Spleen (tissue), 11 donors: ENCODE measurements around the gene KDM6B. TPM values are rescaled to one million over a fixed set of nuclear protein-coding genes. Genes with fewer than 3 reads are reported as not detected.

Source experiments
- DNase-seq: peaks from one replicate; pipeline ENCODE4 v3.0.0-alpha.2; 2020
- H3K27ac ChIP-seq, 8 donors: fragments of 200-600 bp; sonication (generic) in 7 of 8; 1 replicate in 4 of 8; 2 replicates in 4 of 8; pipeline versions ENCODE4 v1.5.0 to v1.8.0; 2016 to 2021; ENCODE audit warnings: inconsistent platforms in 4 of 8, mild to moderate bottlenecking in 4 of 8, moderate library complexity in 1 of 8
- H3K27me3 ChIP-seq, 7 donors: fragments of 200-600 bp; sonication (generic) in 6 of 7; replicated peaks in 1 of 7; 1 replicate in 4 of 7; 2 replicates in 3 of 7; pipeline versions ENCODE4 v1.5.0 to v1.8.0; 2016 to 2021; ENCODE audit warnings: inconsistent platforms in 3 of 7, mild to moderate bottlenecking in 1 of 7
- H3K36me3 ChIP-seq, 6 donors: fragments of 200-600 bp; sonication (generic) in 5 of 6; 1 replicate in 4 of 6; 2 replicates in 2 of 6; pipeline versions ENCODE4 v1.5.0 to v1.8.0; 2016 to 2021; ENCODE audit warnings: inconsistent platforms in 2 of 6
- H3K4me1 ChIP-seq, 6 donors: fragments of 200-600 bp; sonication (generic) in 5 of 6; 1 replicate in 3 of 6; 2 replicates in 3 of 6; pipeline versions ENCODE4 v1.5.0 to v1.8.0; 2016 to 2021; ENCODE audit warnings: inconsistent platforms in 3 of 6
- H3K4me3 ChIP-seq, 8 donors: fragments of 200-600 bp; sonication (generic) in 7 of 8; 1 replicate in 4 of 8; 2 replicates in 4 of 8; pipeline versions ENCODE4 v1.5.0 to v1.8.0; 2016 to 2021; ENCODE audit warnings: inconsistent platforms in 4 of 8, mild to moderate bottlenecking in 4 of 8, moderate library complexity in 2 of 8
- H3K9me3 ChIP-seq, 8 donors: fragments of 200-600 bp; sonication (generic) in 7 of 8; 1 replicate in 4 of 8; 2 replicates in 4 of 8; pipeline versions ENCODE4 v1.5.0 to v1.8.0; 2016 to 2021; ENCODE audit warnings: inconsistent platforms in 4 of 8
- POLR2A ChIP-seq, 3 donors: fragments of 450-650 bp; IDR thresholded peaks; one replicate each; pipeline ENCODE4 v1.5.1; 2017; ENCODE audit warnings: antibody characterized with exemption in 3 of 3, mild to moderate bottlenecking in 1 of 3
- POLR2AphosphoS5 ChIP-seq, 3 donors: sonication (generic); formaldehyde crosslinking; IDR thresholded peaks; one replicate each; pipeline ENCODE4 v1.5.1; 2017; ENCODE audit warnings: antibody characterized with exemption in 3 of 3
- WGBS, 5 donors: extraction: QIAGEN DNeasy Blood & Tissue Kit in 3 of 5; methylation state at CpG; one replicate each; pipeline versions ENCODE4 v1.1.5 to v1.1.7; 2013 to 2018; 5-methylcytosine and 5-hydroxymethylcytosine counted together
- intact Hi-C: fragments of 100-400 bp; cut with DNase I; formaldehyde crosslinking; loops from one replicate; pipeline ENCODE4 v1.15.0; 2023; ENCODE audit warnings: low total_unique reads
- polyA plus RNA-seq, 3 donors: library from polyadenylated mRNA; stranded (reverse); fragments of 200-250 nt; gene quantifications; one replicate each; pipeline ENCODE4 v1.2.1, GENCODE V29; 2013
- total RNA-seq, 7 donors: library from RNA; depleted of rRNA in 3 of 7; stranded (reverse); fragments of >200 nt in 3 of 7; fragmentation: NEBNext Ultra II Directional in 4 of 7; extraction: Animal tissue kit (Norgen Biotek cat#: 25700) in 4 of 7; gene quantifications; one replicate each; pipeline versions ENCODE4 v1.1.0 to v1.2.1, GENCODE V29; 2016 to 2021
- TF ChIP-seq, protein P1 (sequence below), 11 experiments: fragments of 200-600 bp in 7 of 11; fragments of 450-650 bp in 4 of 11; sonication (generic) in 4 of 11; IDR thresholded peaks in 8 of 11; conservative IDR thresholded peaks in 3 of 11; 1 replicate in 7 of 11; 2 replicates in 4 of 11; pipeline versions ENCODE4 v1.4.0 to v1.8.0; 2016 to 2021; ENCODE audit warnings: antibody characterized with exemption in 11 of 11, inconsistent platforms in 4 of 11, mild to moderate bottlenecking in 1 of 11
- donor health status: healthy with polysubstance abuse.
- donor health status: DM: no; HTN: no; CAD: no; lungs with moderate emphysema.
- donor health status: DM: no; HTN: no; CAD: no.
- donor health status: Bipolar disorder and iron deficiency.
- donor health status: healthy.
- donor health status: DM: no; HTN: no; CAD: no.
- donor health status: DM: yes; HTN: yes; CAD: no.

KDM6B gene
- total and polyA plus RNA-seq, 10 donors: 2.9 to 110 (median 48.8) TPM

- DNase-seq: no peak
- TF ChIP-seq, protein P1, sequence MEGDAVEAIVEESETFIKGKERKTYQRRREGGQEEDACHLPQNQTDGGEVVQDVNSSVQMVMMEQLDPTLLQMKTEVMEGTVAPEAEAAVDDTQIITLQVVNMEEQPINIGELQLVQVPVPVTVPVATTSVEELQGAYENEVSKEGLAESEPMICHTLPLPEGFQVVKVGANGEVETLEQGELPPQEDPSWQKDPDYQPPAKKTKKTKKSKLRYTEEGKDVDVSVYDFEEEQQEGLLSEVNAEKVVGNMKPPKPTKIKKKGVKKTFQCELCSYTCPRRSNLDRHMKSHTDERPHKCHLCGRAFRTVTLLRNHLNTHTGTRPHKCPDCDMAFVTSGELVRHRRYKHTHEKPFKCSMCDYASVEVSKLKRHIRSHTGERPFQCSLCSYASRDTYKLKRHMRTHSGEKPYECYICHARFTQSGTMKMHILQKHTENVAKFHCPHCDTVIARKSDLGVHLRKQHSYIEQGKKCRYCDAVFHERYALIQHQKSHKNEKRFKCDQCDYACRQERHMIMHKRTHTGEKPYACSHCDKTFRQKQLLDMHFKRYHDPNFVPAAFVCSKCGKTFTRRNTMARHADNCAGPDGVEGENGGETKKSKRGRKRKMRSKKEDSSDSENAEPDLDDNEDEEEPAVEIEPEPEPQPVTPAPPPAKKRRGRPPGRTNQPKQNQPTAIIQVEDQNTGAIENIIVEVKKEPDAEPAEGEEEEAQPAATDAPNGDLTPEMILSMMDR (IDR thresholded peaks at IDR 0.05 in 8 of 11, conservative IDR thresholded peaks at IDR 0.05 in 3 of 11): no peak
- TF ChIP-seq POLR2AphosphoS5 (IDR thresholded peaks at IDR 0.05) (no peak), POLR2A (IDR thresholded peaks at IDR 0.05) (no peak)
- 81 to 91% (median 84%) methylated on average over 16 to 20 of the region's 20 CpGs for WGBS, 5 donors
- H3K4me1 ChIP-seq: peaks cover 30 to 94% (median 48%) of the 10 kb centered on the region in 6 donors
- intact Hi-C loops: no loop called here
- no peaks in the 10 kb centered on the region for H3K9me3 ChIP-seq
- peaks cover 3 to 89% (median 67%) of the 10 kb centered on the region in 6 donors for H3K36me3 ChIP-seq
- H3K27ac ChIP-seq: peak overlapping the region in 7 of 8 donors; percentile 0 to 79 (median 59)
- H3K27me3 ChIP-seq: no peaks in the 10 kb centered on the region
- H3K4me3 ChIP-seq: peak overlapping the region in 1 of 8 donors; percentile 67
Observed at GRCh38 chr17:7852262-7852670, 18.2 kb downstream of the KDM6B start.

DNA sequence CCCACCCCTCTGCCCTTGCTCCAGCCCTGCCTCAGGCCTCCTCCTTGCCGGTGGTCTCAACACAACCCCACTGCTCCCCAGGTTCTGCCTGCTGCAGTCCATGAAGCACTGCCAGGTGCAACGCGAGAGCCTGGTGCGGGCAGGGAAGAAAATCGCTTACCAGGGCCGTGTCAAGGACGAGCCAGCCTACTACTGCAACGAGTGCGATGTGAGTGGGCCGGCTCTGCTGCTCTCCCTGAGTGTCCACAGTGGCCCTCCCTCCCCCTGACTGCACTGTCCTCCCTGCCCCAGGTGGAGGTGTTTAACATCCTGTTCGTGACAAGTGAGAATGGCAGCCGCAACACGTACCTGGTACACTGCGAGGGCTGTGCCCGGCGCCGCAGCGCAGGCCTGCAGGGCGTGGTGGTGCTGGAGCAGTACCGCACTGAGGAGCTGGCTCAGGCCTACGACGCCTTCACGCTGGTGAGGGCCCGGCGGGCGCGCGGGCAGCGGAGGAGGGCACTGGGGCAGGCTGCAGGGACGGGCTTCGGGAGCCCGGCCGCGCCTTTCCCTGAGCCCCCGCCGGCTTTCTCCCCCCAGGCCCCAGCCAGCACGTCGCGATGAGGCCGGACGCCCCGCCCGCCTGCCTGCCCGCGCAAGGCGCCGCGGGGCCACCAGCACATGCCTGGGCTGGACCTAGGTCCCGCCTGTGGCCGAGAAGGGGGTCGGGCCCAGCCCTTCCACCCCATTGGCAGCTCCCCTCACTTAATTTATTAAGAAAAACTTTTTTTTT is 19.1 kb downstream of the KDM6B start:
- Histone ChIP-seq H3K4me3 (no peak overlapping the region), H3K36me3 (peaks cover 3 to 81% (median 60%) of the 10 kb centered on the region in 6 donors), H3K4me1 (peaks cover 30 to 92% (median 51%) of the 10 kb centered on the region in 6 donors), H3K27ac (peak overlapping the region in 3 of 8 donors; percentile 38 to 67 (median 61)), H3K9me3 (no peaks in the 10 kb centered on the region), H3K27me3 (no peaks in the 10 kb centered on the region)
- 89 to 94% (median 91%) methylated on average over 31 to 51 of the region's 51 CpGs for WGBS, 5 donors
- DNase-seq: peak; percentile 85
- TF ChIP-seq POLR2A (IDR thresholded peaks at IDR 0.05): no peak
- TF ChIP-seq, protein P1 (IDR thresholded peaks at IDR 0.05 in 8 of 11, conservative IDR thresholded peaks at IDR 0.05 in 3 of 11): peak in 1 of 11 experiments; percentile 7
- TF ChIP-seq POLR2AphosphoS5 (IDR thresholded peaks at IDR 0.05): peak; percentile 26 to 72 (median 41)
- intact Hi-C loops: no loop called here

- Histone ChIP-seq H3K36me3 (peaks cover 3 to 75% (median 55%) of the 10 kb centered on the region in 6 donors), H3K4me1 (peaks cover 35 to 95% (median 56%) of the 10 kb centered on the region in 6 donors), H3K9me3 (no peaks in the 10 kb centered on the region), H3K4me3 (no peak overlapping the region), H3K27ac (peak overlapping the region in 1 of 8 donors; percentile 99), H3K27me3 (no peaks in the 10 kb centered on the region)
- TF ChIP-seq POLR2AphosphoS5 (IDR thresholded peaks at IDR 0.05): no peak
- TF ChIP-seq, protein P1 (IDR thresholded peaks at IDR 0.05 in 8 of 11, conservative IDR thresholded peaks at IDR 0.05 in 3 of 11): no peak
- TF ChIP-seq POLR2A (IDR thresholded peaks at IDR 0.05): no peak
- WGBS, 5 donors: 86 to 94% (median 89%) methylated on average over 21 of the region's 21 CpGs
- intact Hi-C loops: no loop called here
- DNase-seq: peak; percentile 75
Observed at GRCh38 chr17:7853691-7854038, 19.6 kb downstream of the KDM6B start.

DNA sequence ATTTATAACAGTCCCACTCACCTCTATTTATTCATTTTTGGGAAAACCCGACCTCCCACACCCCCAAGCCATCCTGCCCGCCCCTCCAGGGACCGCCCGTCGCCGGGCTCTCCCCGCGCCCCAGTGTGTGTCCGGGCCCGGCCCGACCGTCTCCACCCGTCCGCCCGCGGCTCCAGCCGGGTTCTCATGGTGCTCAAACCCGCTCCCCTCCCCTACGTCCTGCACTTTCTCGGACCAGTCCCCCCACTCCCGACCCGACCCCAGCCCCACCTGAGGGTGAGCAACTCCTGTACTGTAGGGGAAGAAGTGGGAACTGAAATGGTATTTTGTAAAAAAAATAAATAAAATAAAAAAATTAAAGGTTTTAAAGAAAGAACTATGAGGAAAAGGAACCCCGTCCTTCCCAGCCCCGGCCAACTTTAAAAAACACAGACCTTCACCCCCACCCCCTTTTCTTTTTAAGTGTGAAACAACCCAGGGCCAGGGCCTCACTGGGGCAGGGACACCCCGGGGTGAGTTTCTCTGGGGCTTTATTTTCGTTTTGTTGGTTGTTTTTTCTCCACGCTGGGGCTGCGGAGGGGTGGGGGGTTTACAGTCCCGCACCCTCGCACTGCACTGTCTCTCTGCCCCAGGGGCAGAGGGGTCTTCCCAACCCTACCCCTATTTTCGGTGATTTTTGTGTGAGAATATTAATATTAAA is 20.2 kb downstream of the KDM6B start:
- Histone ChIP-seq H3K27ac (peak overlapping the region in 4 of 8 donors; percentile 94 to 99 (median 96)), H3K36me3 (peaks cover 3 to 73% (median 50%) of the 10 kb centered on the region in 6 donors), H3K27me3 (no peaks in the 10 kb centered on the region), H3K4me3 (peak overlapping the region in 2 of 8 donors; percentile 71 to 79), H3K9me3 (no peaks in the 10 kb centered on the region), H3K4me1 (peaks cover 39 to 95% (median 61%) of the 10 kb centered on the region in 6 donors)
- 80 to 87% (median 83%) methylated on average over 31 of the region's 31 CpGs for WGBS, 5 donors
- peak; percentile 82 for DNase-seq
- TF ChIP-seq POLR2AphosphoS5 (IDR thresholded peaks at IDR 0.05) (no peak), POLR2A (IDR thresholded peaks at IDR 0.05) (no peak)
- TF ChIP-seq, protein P1 (IDR thresholded peaks at IDR 0.05 in 8 of 11, conservative IDR thresholded peaks at IDR 0.05 in 3 of 11): no peak
- intact Hi-C loops: no loop called here
